Neural progenitor cell (in vitro differentiated cells): Measurements from ENCODE around the gene APCDD1L. TPM values are rescaled to one million over a fixed set of nuclear protein-coding genes. Genes with fewer than 3 reads are reported as not detected.

ENCODE experiments used
- DNase-seq: peaks from one replicate; pipeline ENCODE4 v3.0.0-alpha.2; 2016; ENCODE audit warnings: low spot score
- H2AFZ ChIP-seq: fragments of 200-600 bp; sonication (generic); replicated peaks from 2 replicates; pipeline ENCODE4 v1.6.1; 2016; ENCODE audit warnings: antibody characterized with exemption
- H3F3A ChIP-seq: fragments of 200-600 bp; sonication (generic); 2 replicates; pipeline ENCODE4 v1.6.1; 2016; ENCODE audit warnings: antibody characterized with exemption, low read depth
- H3K27ac ChIP-seq: fragments of 200-600 bp; sonication (generic); 2 replicates; pipeline ENCODE4 v1.5.1; 2016; ENCODE audit warnings: mild to moderate bottlenecking
- H3K27me3 ChIP-seq: fragments of 200-600 bp; sonication (generic); 2 replicates; pipeline ENCODE4 v1.6.1; 2016; ENCODE audit warnings: mild to moderate bottlenecking, moderate library complexity
- H3K36me3 ChIP-seq: fragments of 200-600 bp; sonication (generic); 2 replicates; pipeline ENCODE4 v1.5.1; 2016
- H3K4me1 ChIP-seq: fragments of 200-600 bp; sonication (generic); 2 replicates; pipeline ENCODE4 v1.6.1; 2016; ENCODE audit warnings: mixed run types
- H3K4me2 ChIP-seq: fragments of 200-600 bp; sonication (generic); 2 replicates; pipeline ENCODE4 v1.6.1; 2016
- H3K4me3 ChIP-seq: fragments of 200-600 bp; sonication (generic); 2 replicates; pipeline ENCODE4 v1.5.1; 2016
- H3K79me2 ChIP-seq: fragments of 200-600 bp; sonication (generic); 2 replicates; pipeline ENCODE4 v1.6.1; 2016; ENCODE audit warnings: low read depth
- H3K9ac ChIP-seq: fragments of 200-600 bp; sonication (generic); 2 replicates; pipeline ENCODE4 v1.6.1; 2016
- H3K9me3 ChIP-seq: fragments of 200-600 bp; sonication (generic); 2 replicates; pipeline ENCODE4 v1.5.1; 2016; ENCODE audit warnings: low read depth
- H4K20me1 ChIP-seq: fragments of 200-600 bp; sonication (generic); 2 replicates; pipeline ENCODE4 v1.6.1; 2016; ENCODE audit warnings: low read depth
- H3K27ac Mint-ChIP-seq: 3 replicates; pipeline ENCODE4 v1.8.0; 2021; ENCODE audit warnings: mixed read lengths
- H3K27me3 Mint-ChIP-seq: 2 replicates; pipeline ENCODE4 v1.8.0; 2022; ENCODE audit warnings: low read depth, mild to moderate bottlenecking, inconsistent platforms, moderate library complexity, mixed read lengths; ENCODE audit not compliant: insufficient read depth
- H3K36me3 Mint-ChIP-seq: 3 replicates; pipeline ENCODE4 v1.8.0; 2021; ENCODE audit warnings: mixed read lengths
- H3K4me1 Mint-ChIP-seq: 3 replicates; pipeline ENCODE4 v1.8.0; 2021; ENCODE audit warnings: mixed read lengths
- H3K4me3 Mint-ChIP-seq: 3 replicates; pipeline ENCODE4 v1.8.0; 2021; ENCODE audit warnings: mild to moderate bottlenecking, moderate library complexity, mixed read lengths
- H3K9me3 Mint-ChIP-seq: 3 replicates; pipeline ENCODE4 v1.8.0; 2020; ENCODE audit warnings: mixed read lengths
- CTCF ChIP-seq: fragments of 200-600 bp; sonication (generic); IDR thresholded peaks from 2 replicates; pipeline ENCODE4 v1.5.1; 2017; ENCODE audit warnings: antibody characterized with exemption, mild to moderate bottlenecking
- EZH2 ChIP-seq: fragments of 200-600 bp; sonication (generic); IDR thresholded peaks from 2 replicates; pipeline ENCODE4 v1.6.1; 2017; ENCODE audit warnings: antibody characterized with exemption, mild to moderate bottlenecking, moderate library complexity
- EZH2phosphoT487 ChIP-seq: fragments of 200-600 bp; sonication (generic); IDR thresholded peaks from 2 replicates; pipeline ENCODE4 v1.6.1; 2017; ENCODE audit warnings: antibody characterized with exemption
- total RNA-seq: library from RNA; depleted of rRNA; stranded (reverse); fragments of >200 nt; gene quantifications from 2 replicates; pipeline ENCODE4 v1.2.3, GENCODE V29; 2015; ENCODE audit warnings: low replicate concordance

The APCDD1L gene
- total RNA-seq, 1 donor from 2014 or later = not detected

GRCh38 chr20:58458342-58459057 lies 56.7 kb downstream of the APCDD1L start:
- no peaks in the 10 kb centered on the region for H4K20me1 ChIP-seq
- Mint-ChIP-seq H3K36me3 (peaks cover 14% of the 10 kb centered on the region), H3K4me1 (peaks cover 27% of the 10 kb centered on the region), H3K9me3 (peaks cover 11% of the 10 kb centered on the region), H3K27me3 (peaks cover 4% of the 10 kb centered on the region), H3K27ac (no peak overlapping the region), H3K4me3 (no peak overlapping the region)
- peak overlapping the region; percentile 10 for H3K4me2 ChIP-seq
- no peak overlapping the region for H3K27ac ChIP-seq
- no peaks in the 10 kb centered on the region for H3F3A ChIP-seq
- H2AFZ ChIP-seq = no peak overlapping the region
- no peaks in the 10 kb centered on the region for H3K36me3 ChIP-seq
- DNase-seq = peak; percentile 40
- no peaks in the 10 kb centered on the region for H3K9me3 ChIP-seq
- peaks cover 8% of the 10 kb centered on the region for H3K4me1 ChIP-seq
- no peak overlapping the region for H3K4me3 ChIP-seq
- TF ChIP-seq EZH2phosphoT487 (no peak), CTCF (no peak), EZH2 (no peak)
- H3K79me2 ChIP-seq = no peaks in the 10 kb centered on the region
- no peak overlapping the region for H3K9ac ChIP-seq
- no peaks in the 10 kb centered on the region for H3K27me3 ChIP-seq

- H3K27ac ChIP-seq = no peak overlapping the region
- TF ChIP-seq EZH2phosphoT487 = no peak
- TF ChIP-seq CTCF = no peak
- TF ChIP-seq EZH2 = no peak
- no peaks in the 10 kb centered on the region for H4K20me1 ChIP-seq
- no peaks in the 10 kb centered on the region for H3K9me3 ChIP-seq
- no peak overlapping the region for H3K4me3 Mint-ChIP-seq
- DNase-seq = no peak
- no peaks in the 10 kb centered on the region for H3K27me3 ChIP-seq
- no peaks in the 10 kb centered on the region for H3K36me3 ChIP-seq
- no peak overlapping the region for H2AFZ ChIP-seq
- H3K9ac ChIP-seq = no peak overlapping the region
- H3K79me2 ChIP-seq = no peaks in the 10 kb centered on the region
- H3K9me3 Mint-ChIP-seq = peaks cover 11% of the 10 kb centered on the region
- peaks cover 18% of the 10 kb centered on the region for H3K36me3 Mint-ChIP-seq
- H3K27me3 Mint-ChIP-seq = peaks cover 4% of the 10 kb centered on the region
- H3K4me3 ChIP-seq = no peak overlapping the region
- H3F3A ChIP-seq = peaks cover 8% of the 10 kb centered on the region
- H3K27ac Mint-ChIP-seq = no peak overlapping the region
- H3K4me2 ChIP-seq = no peak overlapping the region
- H3K4me1 Mint-ChIP-seq = peaks cover 29% of the 10 kb centered on the region
- H3K4me1 ChIP-seq = peaks cover 20% of the 10 kb centered on the region
Observed at GRCh38 chr20:58457083-58457695, 58.0 kb downstream of the APCDD1L start.

- Mint-ChIP-seq H3K4me3 (no peak overlapping the region), H3K36me3 (peaks cover 21% of the 10 kb centered on the region), H3K9me3 (peaks cover 11% of the 10 kb centered on the region), H3K27me3 (no peaks in the 10 kb centered on the region), H3K4me1 (peaks cover 22% of the 10 kb centered on the region), H3K27ac (no peak overlapping the region)
- Histone ChIP-seq H3K4me1 (peaks cover 20% of the 10 kb centered on the region), H3K27me3 (no peaks in the 10 kb centered on the region), H3K27ac (no peak overlapping the region), H3K9ac (no peak overlapping the region), H3K79me2 (peaks cover 6% of the 10 kb centered on the region), H4K20me1 (no peaks in the 10 kb centered on the region), H3F3A (peaks cover 8% of the 10 kb centered on the region), H3K4me2 (no peak overlapping the region), H3K9me3 (no peaks in the 10 kb centered on the region), H3K4me3 (no peak overlapping the region), H2AFZ (no peak overlapping the region), H3K36me3 (no peaks in the 10 kb centered on the region)
- TF ChIP-seq EZH2 (no peak), CTCF (no peak), EZH2phosphoT487 (no peak)
- DNase-seq = no peak
Observed at GRCh38 chr20:58454460-58454859, 60.7 kb downstream of the APCDD1L start.
